CD4-positive, alpha-beta T cell treated with Interleukin-2 at 100 ng/mL for 4 hours (primary cell): ENCODE measurements around the gene IFNA2.
"Not testable (repeated sequence)": the region's sequence is repeated elsewhere in the genome, so short reads cannot be mapped to it uniquely, and the experiment has no call there.

ENCODE experiments used
- DNase-seq: peaks from one replicate; pipeline ENCODE4 v3.0.0-alpha.2; 2020; ENCODE audit warnings: low spot score

Gene IFNA2

DNA sequence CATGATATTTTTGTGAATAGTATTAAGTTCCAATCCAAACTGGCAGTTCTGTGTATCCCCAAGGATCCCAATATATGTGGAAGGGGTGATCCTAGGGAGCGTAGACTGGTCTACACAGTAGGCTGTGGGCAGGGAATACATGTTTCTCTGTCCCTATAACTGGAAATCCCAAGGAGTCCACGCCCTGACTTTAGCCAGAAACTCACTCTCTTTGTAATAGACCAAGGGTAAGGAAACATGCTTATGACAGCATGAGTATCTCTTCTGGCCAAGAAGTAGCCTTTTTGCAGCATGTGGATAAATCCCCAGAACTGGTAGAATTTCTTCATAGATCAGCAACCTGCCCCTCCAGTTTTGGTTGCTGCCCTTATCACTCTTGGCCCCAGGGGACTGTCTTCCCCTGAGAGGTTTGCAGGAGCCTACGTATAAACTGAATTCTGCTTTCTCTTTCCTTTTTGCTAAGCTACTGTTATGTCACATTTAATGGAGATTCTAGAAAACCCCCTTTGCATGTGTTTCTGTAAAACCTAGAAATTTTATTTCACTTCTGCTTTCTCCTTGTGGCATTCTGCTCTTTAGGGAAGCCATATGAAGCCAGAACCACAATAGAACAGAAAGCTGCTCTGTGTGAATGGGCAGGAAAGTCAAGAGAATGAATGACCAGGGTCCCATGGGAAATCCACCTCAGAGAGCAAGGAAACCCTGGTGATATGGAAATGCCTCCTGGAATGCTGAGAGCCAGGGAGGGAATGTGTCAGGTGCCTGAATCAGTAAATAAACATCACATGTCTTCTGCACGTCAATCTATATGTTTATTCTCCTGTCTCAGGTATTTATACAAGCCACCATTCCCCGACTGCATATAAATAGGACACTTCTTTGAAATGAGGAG is 3.5 kb downstream of the IFNA2 start:
- DNase-seq, result peak; percentile 8

DNA sequence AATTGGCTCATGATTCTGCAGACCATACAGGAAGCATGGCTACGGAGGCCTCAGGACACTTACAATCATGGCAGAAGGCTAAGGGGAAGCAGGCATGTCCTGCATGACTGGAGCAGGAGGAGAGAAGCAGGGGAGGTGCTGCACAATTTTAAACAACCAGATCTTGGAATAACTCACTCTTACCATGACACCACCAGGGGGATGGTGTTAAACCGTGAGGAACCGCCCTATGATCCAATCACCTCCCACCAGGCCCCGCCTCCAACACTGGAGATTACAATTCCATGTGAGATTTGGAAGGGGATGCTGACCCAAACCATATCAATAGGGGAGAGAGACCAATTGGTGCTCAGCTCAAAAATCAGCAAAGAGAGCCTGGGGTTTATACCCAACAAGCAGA is 13.7 kb downstream of the IFNA2 start:
- DNase-seq, result not testable (repeated sequence)

DNA sequence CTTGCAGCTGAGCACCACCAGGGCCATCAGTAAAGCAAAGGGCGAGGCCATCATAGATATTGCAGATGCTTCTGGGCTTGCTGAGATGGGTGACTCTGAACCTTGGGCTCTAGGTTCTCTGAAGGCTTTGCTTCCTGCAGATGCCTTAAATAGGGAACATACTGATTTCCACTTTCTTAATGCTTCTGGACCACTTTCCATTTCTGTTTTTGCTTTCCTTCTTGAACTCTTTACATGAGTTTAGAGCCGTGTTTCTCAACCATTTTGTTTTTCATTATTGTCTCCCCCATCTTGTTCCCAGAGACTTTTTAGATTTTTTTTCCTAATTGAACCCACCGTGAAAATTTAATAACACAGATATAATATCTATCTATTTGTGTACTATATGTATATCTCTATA is 17.2 kb downstream of the IFNA2 start, which contains the start of gene IFNA13:
Gene IFNA13 (minus strand): TSS at position 101 of the 400 bp plus-strand sequence. CDS start 47 bp downstream, at position 54.
- DNase-seq, result no peak

DNA sequence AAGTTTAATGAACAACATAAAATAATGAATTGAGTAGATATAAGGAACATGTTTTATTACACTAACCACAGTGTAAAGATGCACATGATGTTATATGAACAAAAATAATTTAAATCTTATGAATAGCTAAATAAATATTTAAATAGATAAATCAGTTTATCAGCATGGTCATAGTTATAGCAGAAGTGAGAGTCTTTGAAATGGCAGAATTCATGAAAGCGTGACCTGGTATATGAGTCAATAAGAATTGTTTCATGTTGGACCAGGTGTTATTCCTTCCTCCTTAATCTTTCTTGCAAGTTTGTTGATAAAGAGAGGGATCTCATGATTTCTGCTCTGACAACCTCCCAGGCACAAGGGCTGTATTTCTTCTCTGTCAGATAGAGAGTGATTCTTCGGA is 18.0 kb downstream of the IFNA2 start:
- DNase-seq, result not testable (repeated sequence)

DNA sequence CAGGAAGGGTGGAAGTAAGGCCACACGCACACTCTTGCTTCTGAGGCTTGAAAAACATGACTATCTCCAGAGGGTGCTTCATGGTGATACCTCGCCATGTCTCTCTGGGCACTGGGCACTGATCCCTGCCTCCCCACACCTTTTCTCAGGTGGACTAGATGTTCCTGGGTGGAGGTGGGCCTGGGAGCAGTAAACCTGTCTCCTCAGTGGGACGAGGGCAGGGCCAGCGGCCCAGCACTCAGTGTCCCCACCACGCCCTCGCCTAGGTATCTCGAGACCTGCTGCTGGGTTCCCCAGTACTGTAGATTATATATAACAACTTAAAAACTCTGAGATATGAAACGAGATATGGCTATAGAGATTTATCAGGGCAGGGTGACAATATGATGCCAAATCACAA is 22.9 kb downstream of the IFNA2 start:
- no peak for DNase-seq

DNA sequence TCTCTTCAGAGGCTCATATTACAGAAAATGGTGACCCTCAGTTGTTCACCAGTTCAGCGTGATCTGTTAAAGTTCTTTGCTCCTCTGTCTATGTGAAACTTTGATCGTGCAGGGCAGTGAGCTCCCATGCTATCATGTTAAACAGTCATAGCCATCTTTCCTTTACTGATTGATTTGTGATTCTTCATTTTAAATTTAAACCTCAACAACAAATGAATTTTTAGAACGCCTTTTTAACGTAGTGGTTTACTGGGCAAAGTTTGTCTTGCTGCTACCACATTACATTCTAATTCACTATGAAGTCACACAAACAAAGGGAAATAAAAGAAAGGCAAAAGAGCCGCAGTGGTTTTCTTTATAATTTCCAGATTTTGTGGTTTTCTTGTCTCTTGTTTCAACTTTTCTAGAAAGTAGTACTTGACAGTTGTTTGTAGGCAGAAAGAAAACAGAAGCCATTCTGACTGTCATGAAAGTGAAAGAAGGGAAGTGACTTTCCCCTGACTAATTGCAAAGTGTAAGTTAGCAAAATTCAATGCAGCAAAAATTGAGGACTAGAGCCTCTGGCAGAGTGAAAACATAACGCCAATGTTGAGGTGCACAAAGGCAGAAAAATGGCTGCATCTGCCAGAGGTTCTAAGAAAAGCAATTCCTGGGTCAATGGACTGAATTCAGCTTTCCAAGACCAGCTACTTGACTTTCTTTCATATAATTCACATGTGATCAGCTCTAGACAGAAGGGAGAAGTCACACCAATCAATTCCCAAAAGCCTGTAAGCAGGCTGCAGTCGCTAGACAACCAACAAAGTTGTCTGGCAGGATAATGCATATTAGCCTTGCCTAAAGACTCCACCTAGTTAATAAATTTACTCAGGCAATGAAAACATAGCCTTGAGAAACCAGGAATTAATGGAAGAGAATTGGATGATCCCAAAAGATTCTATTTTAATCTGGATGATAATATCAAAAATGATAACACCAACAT is 27.4 kb downstream of the IFNA2 start:
- peak; percentile 29 for DNase-seq

DNA sequence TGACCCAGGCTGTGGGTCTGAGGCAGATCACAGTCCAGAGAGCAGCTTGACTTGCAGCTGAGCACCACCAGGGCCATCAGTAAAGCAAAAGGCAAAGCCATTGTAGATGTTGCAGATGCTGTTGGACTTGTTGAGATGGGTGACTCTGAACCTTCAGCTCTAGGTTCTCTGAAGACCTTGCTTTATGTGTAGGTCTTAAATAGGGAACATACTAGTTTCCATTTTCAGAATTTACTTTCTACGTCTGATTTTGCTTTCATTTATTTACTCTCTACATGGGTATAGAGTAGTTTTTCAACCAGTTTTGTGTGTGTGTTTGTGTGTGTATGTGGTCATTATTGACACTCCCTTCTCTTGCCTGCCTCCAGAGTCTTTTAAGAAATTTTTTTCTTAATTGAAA is 34.4 kb downstream of the IFNA2 start, which contains the start of gene IFNA6:
Gene IFNA6 (minus strand): TSS at position 101 of the 400 bp plus-strand sequence. CDS start 0 bp downstream, at position 101.
- no peak for DNase-seq

DNA sequence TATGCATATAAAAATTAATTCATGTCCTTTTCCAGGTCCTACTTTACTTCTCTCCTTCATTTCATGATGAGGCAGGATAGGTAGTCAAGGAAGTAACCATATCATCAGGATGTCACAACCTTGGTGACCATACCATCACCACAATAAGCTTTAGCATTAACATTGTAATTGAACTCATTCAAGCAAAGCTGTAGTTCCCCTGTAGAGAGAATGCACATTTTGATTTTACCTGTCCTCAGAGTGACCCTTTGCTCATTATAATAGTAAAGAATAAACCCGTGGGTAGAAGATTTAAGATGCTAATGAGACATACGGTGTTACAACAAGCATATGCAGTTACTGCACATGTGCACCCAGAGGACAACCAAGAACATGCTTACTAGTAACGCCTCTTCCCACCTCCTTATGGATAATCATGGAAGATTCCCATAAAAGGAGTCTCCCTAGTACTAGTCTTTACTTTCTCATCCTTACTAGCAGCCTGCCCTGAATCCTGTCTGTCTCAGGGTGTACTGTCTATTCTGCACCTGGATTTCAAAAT is 36.7 kb downstream of the IFNA2 start:
- DNase-seq, result no peak

DNA sequence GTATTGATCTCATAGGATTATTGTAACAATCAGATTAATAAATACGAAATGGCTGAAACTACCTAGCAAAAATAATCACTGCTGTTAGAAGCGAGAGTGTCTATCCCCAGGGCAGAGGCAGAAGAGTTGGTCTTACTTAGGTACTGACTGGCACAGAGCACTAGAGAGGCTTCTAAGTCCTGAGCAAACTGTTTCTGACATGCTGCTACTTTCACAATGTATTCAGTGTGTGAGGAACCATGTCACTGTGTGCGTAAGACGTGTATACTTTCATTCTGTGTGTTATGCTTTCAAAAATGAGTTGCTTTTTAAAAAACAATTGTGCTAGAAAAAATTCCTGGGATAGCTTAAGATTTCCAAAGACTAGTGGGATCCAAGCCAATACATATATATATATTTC is 44.5 kb downstream of the IFNA2 start:
- no peak for DNase-seq

DNA sequence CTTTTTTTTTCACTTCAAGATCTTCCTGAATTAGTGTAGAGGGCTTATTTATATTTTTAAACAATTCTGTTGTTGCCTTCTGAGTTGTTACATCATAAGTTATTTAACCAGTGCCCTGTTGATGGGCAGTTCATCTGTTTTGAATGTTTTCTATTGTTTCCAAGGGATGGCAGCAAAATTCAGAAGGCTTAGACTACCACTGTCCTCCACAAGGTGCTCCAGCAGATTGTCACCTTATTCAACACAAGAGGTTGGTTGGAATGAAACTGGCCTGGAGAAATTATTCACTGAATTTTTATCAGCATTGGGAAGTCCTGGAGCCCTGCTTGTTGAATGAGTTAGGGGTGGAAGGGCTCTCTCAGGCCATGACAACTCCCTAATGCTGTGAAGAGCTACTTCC is 48.7 kb downstream of the IFNA2 start:
- no peak for DNase-seq

GRCh38 chr9:21334701-21335632 is 50.2 kb downstream of the IFNA2 start, which contains the start of gene KLHL9:
Gene KLHL9 (minus strand): TSS chr9:21335404. CDS start chr9:21334859, 545 bp downstream.
- DNase-seq, result peak; percentile 88
